BLaER1 (cell line): Measurements from ENCODE around the gene DUS1L.

Experiments used
- H3K27ac ChIP-seq: shearing (Covaris generic); formaldehyde crosslinking; 2 replicates; pipeline ENCODE4 v1.8.1; 2022
- H3K27me3 ChIP-seq: shearing (Covaris generic); formaldehyde crosslinking; 2 replicates; pipeline ENCODE4 v1.8.1; 2022
- H3K36me3 ChIP-seq: shearing (Covaris generic); formaldehyde crosslinking; 2 replicates; pipeline ENCODE4 v1.8.1; 2022
- H3K4me1 ChIP-seq: shearing (Covaris generic); formaldehyde crosslinking; 2 replicates; pipeline ENCODE4 v1.8.1; 2022
- H3K4me2 ChIP-seq: shearing (Covaris generic); formaldehyde crosslinking; 2 replicates; pipeline ENCODE4 v1.8.1; 2022
- H3K4me3 ChIP-seq: shearing (Covaris generic); formaldehyde crosslinking; 2 replicates; pipeline ENCODE4 v1.8.1; 2022
- H3K9ac ChIP-seq: shearing (Covaris generic); formaldehyde crosslinking; 2 replicates; pipeline ENCODE4 v1.8.1; 2022
- H3K9me3 ChIP-seq: shearing (Covaris generic); formaldehyde crosslinking; 2 replicates; pipeline ENCODE4 v1.8.1; 2022
- H4K20me1 ChIP-seq: shearing (Covaris generic); formaldehyde crosslinking; 2 replicates; pipeline ENCODE4 v1.8.1; 2022
- Cebpa-rat ChIP-seq: shearing (Covaris generic); IDR thresholded peaks from 2 replicates; pipeline ENCODE4 v1.8.1; 2022

DUS1L gene

DNA sequence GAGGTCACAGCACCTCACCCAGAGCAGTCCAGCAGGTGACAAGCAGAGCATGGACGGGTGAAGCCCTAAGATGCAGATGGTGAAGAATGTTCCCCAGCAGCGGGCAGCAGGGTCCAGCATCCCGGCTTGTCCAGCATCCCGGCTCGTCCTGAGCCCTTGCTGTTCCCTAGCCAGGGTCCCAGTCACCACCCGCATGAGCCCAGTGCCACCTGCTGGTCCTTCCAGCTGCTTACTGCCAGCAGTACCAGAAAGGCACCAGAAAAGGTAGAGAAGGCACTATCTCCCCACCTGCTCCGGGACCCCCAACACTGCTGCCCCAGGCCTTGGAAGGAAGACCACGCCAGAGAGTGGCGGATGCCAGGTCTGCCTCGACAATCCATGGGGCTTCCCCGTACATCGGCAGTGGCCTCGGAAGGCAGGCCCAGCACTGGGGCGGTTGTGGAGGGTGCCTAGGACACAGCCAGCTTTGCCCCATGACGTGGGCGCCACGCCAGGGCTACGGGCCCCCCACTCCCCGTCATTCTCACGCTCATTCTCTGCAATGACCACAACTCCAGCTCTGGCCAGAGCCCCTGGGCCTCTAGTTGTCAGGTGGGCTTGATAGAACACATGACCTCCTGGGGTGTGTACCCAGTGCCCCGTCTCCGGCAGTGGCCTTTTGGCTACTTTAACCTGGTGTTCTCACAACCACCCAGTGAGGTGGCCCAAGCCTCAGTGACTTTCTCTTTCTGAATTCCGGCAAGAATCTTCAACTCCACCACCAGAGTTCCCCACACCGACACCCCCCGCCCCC lies 44.3 kb downstream of the DUS1L start:
- peak overlapping the region; percentile 93 for H3K4me3 ChIP-seq
- peaks cover 41% of the 10 kb centered on the region for H3K4me1 ChIP-seq
- H3K9ac ChIP-seq, result peak overlapping the region; percentile 84
- H3K27ac ChIP-seq, result no peak overlapping the region
- no peaks in the 10 kb centered on the region for H3K27me3 ChIP-seq
- peaks cover 37% of the 10 kb centered on the region for H3K36me3 ChIP-seq
- no peaks in the 10 kb centered on the region for H3K9me3 ChIP-seq
- H4K20me1 ChIP-seq, result peaks cover 41% of the 10 kb centered on the region
- peak overlapping the region; percentile 90 for H3K4me2 ChIP-seq
- TF ChIP-seq Cebpa-rat, result no peak

DNA sequence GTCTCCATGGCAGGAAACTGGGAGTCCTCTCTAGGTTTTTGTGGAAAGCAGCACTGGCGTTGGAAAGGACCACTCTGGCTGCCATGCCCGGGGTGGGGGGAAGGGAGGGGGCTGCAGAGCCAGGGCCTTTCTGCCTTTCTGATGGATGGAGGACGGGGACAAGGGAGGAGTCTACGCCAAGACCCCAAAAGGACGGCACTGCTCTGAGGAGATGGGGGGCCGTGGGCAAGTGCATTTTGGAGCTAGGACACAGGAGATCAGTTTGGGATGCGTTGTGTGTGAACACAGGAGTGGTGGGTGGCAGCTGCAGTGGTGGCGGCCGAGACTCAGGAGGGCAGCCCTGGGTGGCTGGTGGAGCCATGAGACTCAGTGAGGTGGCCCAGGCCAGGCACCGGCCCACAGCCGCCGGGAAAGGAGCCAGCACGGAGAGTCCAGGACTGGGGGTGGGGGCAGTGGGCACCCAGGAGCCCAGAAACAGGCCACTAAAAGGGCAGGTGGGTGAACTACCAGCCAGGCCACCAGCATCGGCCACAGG lies 45.0 kb downstream of the DUS1L start:
- Histone ChIP-seq H3K36me3 (peaks cover 31% of the 10 kb centered on the region), H3K9ac (no peak overlapping the region), H3K4me2 (peak overlapping the region; percentile 90), H3K27me3 (no peaks in the 10 kb centered on the region), H3K4me3 (no peak overlapping the region), H3K27ac (no peak overlapping the region), H3K9me3 (no peaks in the 10 kb centered on the region), H4K20me1 (peaks cover 41% of the 10 kb centered on the region), H3K4me1 (peaks cover 41% of the 10 kb centered on the region)
- TF ChIP-seq Cebpa-rat, result no peak

DNA sequence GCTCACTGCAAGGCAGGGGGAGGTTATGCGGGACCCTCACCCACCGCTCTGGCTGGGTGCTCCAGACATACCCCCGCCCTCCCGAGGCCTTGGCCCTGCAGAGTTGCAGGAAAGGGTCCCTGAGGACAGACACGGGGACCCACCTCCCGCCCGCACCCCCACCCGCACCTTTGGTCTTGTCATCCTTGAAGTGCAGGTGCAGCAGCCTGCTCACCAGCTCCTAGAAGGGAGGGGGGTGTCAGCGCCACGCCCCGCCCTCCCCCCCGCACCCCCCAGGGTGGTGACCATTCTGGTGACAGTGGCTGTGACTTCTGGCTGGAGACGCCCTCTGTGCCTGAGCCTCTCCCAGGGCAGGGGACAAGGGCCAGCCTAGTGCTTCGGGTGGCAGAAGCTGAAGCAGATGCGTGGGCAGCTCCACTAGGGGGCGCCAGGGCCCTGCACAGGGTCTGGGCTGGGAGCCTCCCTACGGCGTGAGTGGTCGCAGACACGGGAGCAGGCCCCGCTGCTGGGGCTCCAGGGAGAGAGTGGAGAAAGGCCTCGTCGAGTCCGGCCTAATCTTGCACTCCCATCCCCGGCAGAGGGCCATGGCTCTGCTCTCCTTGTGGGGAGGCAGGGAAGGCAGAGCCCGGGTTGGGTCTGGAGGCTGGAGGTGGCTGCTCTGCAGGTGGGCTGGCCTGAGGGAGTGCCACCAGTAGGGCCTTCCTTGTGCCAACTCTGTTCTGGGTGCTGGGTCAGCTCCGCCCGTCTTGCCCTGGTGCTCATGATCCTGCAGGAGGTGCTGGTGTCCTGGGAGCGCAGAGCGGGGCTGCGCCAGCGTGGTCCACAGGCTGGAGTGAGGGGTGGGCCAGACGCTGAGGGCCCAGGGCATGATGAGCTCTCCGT lies 45.7 kb downstream of the DUS1L start:
- Histone ChIP-seq H3K4me3 (no peak overlapping the region), H3K9me3 (no peaks in the 10 kb centered on the region), H4K20me1 (peaks cover 41% of the 10 kb centered on the region), H3K36me3 (peaks cover 24% of the 10 kb centered on the region), H3K9ac (no peak overlapping the region), H3K27ac (no peak overlapping the region), H3K4me2 (peak overlapping the region; percentile 90; the same call in 1 of the 2 replicates), H3K27me3 (peaks cover 4% of the 10 kb centered on the region; the same call in 1 of the 2 replicates), H3K4me1 (peaks cover 45% of the 10 kb centered on the region)
- no peak for TF ChIP-seq Cebpa-rat

DNA sequence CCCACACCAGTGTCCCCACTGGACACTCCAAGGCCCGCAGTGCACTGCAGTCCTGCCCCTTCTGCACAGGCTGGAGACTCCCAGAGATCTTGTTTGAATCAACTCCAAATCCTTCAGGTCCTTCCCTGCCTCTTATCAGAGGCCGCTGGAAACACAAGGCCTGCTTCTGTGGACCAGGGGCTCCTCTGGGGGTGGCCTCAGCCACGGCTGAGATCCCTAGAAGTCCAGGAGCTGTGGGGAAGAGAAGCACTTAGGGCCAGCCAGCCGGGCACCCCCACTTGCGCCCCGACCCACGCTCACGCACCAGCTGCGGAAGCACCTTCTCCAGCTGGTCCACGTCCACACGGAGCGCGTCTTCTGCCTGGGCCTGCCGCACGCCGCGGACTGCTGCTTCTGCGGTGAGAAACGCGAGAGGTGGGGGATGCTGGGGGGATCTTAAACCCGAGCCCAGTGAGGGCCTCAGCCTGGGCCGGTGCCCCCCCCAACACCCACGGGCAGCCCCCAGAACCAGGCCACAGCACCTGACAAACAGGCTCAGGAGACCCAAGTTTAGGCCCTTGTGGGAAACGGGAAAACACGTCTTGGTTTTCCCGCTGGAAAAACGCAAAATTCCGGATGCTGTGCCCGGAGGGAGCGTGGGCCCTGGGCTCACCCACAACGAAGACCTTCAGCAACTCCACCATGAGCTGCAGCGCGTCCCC lies 46.5 kb downstream of the DUS1L start:
- Histone ChIP-seq H3K36me3 (peaks cover 24% of the 10 kb centered on the region), H3K4me2 (no peak overlapping the region), H4K20me1 (peaks cover 43% of the 10 kb centered on the region), H3K27me3 (peaks cover 11% of the 10 kb centered on the region; the same call in 1 of the 2 replicates), H3K4me3 (no peak overlapping the region), H3K9me3 (no peaks in the 10 kb centered on the region), H3K27ac (no peak overlapping the region), H3K4me1 (peaks cover 45% of the 10 kb centered on the region), H3K9ac (no peak overlapping the region)
- TF ChIP-seq Cebpa-rat, result no peak

DNA sequence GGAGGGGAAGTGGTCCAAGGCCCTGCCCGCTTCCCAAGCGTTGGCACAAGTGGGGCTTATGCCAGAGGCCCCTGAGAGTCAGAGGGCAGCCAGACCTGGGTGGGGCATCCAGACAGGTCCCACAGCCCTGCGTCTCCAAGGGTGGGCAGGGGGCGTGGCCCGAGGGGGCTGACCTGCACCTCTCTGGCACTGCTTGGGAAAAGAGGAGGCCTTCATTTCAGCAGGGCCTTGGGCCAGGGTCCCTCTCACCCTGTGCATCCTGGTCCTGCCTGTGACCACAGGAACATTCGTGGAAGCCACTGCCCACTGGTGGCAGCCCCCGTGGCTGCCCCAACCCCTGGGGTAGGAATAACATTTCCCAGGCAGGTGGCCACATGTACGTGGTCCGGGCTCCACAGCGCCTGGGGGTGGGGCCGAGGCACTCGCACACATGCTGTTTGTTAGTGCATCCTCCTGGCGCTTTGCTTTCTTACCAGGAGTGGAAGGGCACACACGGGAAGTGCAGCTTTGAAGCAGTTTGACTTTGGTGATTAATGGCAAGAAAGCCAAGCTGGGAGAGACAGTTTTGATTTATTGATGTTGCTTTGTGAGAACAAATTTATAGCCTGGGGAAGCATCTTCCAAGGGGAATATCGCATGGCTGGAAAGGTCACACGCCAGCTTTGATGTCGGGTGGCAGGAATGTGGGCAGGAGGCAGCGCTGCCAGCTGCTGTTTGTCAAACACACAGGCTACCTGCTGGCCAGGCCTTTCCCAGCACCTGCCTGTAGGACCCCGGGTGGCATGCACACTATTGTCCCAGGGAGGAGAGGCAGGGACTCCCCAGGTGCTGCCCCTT lies 47.2 kb downstream of the DUS1L start:
- no peaks in the 10 kb centered on the region for H3K9me3 ChIP-seq
- H3K36me3 ChIP-seq, result peaks cover 24% of the 10 kb centered on the region
- TF ChIP-seq Cebpa-rat, result no peak
- H3K4me1 ChIP-seq, result peaks cover 46% of the 10 kb centered on the region
- H3K4me3 ChIP-seq, result no peak overlapping the region
- H3K9ac ChIP-seq, result no peak overlapping the region
- H3K4me2 ChIP-seq, result no peak overlapping the region
- H4K20me1 ChIP-seq, result peaks cover 51% of the 10 kb centered on the region
- H3K27me3 ChIP-seq, result peaks cover 19% of the 10 kb centered on the region
- H3K27ac ChIP-seq, result no peak overlapping the region

DNA sequence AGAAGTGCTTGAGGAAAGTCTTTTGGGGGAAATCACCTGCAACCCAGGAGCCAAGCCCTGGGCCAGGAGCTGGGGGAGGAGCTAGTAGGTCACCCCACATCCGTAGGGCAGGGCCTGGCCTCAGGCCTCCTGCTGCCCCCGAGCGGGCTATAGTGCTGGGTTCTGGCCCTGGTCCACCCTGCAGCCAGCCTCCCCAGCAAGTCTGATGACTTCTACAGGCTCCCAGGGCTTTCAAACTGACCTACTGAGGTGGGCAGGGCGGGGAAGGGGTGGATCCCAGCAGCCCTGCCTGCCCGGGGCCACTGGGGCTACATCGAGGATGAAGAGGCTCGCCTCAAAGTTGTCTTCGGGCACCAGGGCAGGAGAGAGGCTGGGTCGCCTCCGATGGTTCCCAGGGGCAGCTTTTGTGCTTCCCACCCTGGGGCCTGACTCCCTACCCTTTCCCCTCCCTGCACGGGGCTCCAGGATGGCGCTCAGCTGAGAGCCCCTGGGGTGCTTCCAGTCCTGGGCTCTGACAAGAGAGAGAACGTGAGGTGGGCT lies 47.9 kb downstream of the DUS1L start:
- H3K4me3 ChIP-seq, result no peak overlapping the region
- peaks cover 53% of the 10 kb centered on the region for H3K4me1 ChIP-seq
- peaks cover 24% of the 10 kb centered on the region for H3K36me3 ChIP-seq
- H3K9ac ChIP-seq, result no peak overlapping the region
- H3K4me2 ChIP-seq, result no peak overlapping the region
- H3K27ac ChIP-seq, result no peak overlapping the region
- H4K20me1 ChIP-seq, result peaks cover 58% of the 10 kb centered on the region
- no peak for TF ChIP-seq Cebpa-rat
- no peaks in the 10 kb centered on the region for H3K9me3 ChIP-seq
- peaks cover 26% of the 10 kb centered on the region for H3K27me3 ChIP-seq

DNA sequence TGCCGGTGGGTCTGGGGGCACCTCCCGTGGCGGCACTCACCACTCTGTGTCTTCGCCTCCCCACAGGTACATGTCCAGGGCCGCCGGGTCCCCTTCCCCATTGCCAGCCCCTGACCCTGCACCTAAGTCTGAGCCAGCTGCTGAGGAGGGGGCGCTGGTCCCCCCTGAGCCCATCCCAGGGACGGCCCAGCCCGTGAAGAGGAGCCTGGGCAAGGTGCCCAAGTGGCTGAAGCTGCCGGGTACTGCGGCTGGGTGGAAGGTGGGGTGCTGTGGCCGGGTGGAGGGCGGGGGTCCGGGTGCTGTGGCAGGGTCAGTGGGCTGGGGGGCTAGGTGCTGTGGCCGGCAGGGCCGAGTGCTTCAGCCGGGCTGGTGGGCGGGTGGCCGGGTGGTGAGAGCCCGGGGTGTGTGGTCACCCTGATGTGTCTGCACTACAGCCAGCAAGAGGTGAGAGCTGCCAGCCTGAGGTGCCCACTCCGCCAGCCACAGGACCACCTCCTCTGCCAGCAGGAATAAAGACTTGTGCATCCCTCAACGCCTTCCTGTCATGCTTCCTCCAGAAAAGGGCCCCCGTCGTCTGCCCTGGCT lies 48.6 kb downstream of the DUS1L start:
- TF ChIP-seq Cebpa-rat, result no peak
- Histone ChIP-seq H4K20me1 (peaks cover 62% of the 10 kb centered on the region), H3K9me3 (no peaks in the 10 kb centered on the region), H3K4me1 (peaks cover 58% of the 10 kb centered on the region), H3K9ac (no peak overlapping the region), H3K27me3 (peaks cover 33% of the 10 kb centered on the region), H3K27ac (no peak overlapping the region), H3K4me2 (no peak overlapping the region), H3K36me3 (peaks cover 24% of the 10 kb centered on the region), H3K4me3 (no peak overlapping the region)

DNA sequence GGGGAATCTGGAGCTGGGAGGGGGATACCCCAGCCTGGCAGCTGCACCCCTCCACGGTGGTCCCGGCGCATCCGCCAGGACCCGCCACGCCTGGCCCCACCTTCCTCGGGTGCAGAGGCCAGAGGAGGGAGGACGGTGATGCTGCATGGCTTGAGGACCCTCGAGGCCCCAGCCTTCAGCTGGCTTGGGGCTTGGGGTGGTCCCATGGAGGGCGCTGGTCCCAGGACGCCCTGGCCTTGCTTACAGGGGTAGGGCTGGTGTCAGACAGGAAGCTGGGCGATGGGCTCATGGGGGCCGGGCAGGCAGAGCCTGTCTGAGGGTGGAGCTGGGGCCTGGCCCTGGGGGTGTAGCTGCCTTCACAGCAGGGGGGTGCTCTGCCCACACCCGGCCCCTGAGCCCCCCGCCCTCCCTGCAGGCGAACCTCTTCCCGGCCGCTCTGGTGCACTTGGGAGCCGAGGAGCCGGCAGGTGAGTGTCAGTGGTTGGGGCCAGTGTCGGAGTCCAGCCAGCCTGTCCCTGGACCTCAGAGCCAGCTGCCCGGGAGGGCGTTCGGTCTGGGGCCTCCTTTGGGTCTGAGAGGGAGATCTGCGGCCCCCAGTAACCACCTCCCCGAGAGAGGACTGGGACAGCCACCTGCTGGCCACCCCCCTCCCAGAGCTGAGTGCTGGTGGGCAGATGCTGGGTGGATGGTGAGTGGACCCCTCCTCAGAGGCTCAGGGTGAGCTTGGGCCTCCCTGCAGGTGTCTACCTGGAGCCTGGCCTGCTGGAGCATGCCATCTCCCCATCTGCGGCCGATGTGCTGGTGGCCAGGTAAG lies 49.3 kb downstream of the DUS1L start:
- Histone ChIP-seq H3K4me1 (peaks cover 58% of the 10 kb centered on the region), H3K4me2 (no peak overlapping the region), H3K36me3 (peaks cover 24% of the 10 kb centered on the region), H3K27me3 (peaks cover 38% of the 10 kb centered on the region), H4K20me1 (peaks cover 62% of the 10 kb centered on the region), H3K27ac (no peak overlapping the region), H3K9ac (no peak overlapping the region), H3K9me3 (no peaks in the 10 kb centered on the region), H3K4me3 (no peak overlapping the region)
- no peak for TF ChIP-seq Cebpa-rat
